ENCODE results near the gene HRH4. TPM values are rescaled to one million over a fixed set of nuclear protein-coding genes. Genes with fewer than 3 reads are reported as not detected.

Gene HRH4
- polyA plus RNA-seq, 1 of the 3 experiments (the other 2 are of a cell fraction): not detected

DNA sequence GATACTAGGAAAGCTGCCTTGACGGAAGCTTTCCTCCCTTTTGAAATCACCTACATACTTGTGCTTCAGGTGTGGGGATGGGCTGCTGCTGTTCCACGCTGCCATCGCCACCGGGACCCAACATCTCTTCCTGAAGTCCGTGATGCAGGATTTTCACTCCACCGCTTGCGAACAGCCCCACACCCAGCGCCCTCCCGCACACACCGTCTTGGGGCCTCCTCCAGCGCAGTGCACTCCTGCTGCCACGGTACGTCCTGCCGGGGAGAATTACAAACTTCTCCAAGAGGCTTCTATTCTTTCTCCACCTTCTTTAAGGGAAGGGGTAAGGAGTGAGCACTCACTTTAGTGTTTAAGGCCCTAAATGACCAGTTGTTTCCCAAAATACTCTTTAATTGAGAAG is 58.2 kb downstream of the HRH4 start (continued):
- TF ChIP-seq, protein P1, sequence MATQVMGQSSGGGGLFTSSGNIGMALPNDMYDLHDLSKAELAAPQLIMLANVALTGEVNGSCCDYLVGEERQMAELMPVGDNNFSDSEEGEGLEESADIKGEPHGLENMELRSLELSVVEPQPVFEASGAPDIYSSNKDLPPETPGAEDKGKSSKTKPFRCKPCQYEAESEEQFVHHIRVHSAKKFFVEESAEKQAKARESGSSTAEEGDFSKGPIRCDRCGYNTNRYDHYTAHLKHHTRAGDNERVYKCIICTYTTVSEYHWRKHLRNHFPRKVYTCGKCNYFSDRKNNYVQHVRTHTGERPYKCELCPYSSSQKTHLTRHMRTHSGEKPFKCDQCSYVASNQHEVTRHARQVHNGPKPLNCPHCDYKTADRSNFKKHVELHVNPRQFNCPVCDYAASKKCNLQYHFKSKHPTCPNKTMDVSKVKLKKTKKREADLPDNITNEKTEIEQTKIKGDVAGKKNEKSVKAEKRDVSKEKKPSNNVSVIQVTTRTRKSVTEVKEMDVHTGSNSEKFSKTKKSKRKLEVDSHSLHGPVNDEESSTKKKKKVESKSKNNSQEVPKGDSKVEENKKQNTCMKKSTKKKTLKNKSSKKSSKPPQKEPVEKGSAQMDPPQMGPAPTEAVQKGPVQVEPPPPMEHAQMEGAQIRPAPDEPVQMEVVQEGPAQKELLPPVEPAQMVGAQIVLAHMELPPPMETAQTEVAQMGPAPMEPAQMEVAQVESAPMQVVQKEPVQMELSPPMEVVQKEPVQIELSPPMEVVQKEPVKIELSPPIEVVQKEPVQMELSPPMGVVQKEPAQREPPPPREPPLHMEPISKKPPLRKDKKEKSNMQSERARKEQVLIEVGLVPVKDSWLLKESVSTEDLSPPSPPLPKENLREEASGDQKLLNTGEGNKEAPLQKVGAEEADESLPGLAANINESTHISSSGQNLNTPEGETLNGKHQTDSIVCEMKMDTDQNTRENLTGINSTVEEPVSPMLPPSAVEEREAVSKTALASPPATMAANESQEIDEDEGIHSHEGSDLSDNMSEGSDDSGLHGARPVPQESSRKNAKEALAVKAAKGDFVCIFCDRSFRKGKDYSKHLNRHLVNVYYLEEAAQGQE (IDR thresholded peaks at IDR 0.05; ENCODE audit: low read depth, low read length): no peak

Small RNA genes within 50 kb of the gene (small RNA-seq; reads per million reads assigned to genes)
- 0 reads per million in 7 experiments for gene RF00019

Other genes starting within 250 kb of the HRH4 start
- gene OSBPL1A, start 62.8 kb upstream of the HRH4 start, polyA plus RNA-seq (2012; rRNA removed): 21.3 and 26.1 TPM in 2 replicates
- gene IMPACT, start 34.0 kb upstream of the HRH4 start, polyA plus RNA-seq (2012; rRNA removed): 13.0 and 21.5 TPM in 2 replicates